Epithelial cell of prostate (primary cell): ENCODE results near the gene ZWILCH.
"Not testable (repeated sequence)": the region's sequence is repeated elsewhere in the genome, so short reads cannot be mapped to it uniquely, and the experiment has no call there.

Experiments
- DNase-seq: peaks from one replicate; pipeline ENCODE4 v3.0.0-alpha.2; 2011; ENCODE audit warnings: low read depth, low spot score
- H3K27ac ChIP-seq: fragments of 450-650 bp; 2 replicates; pipeline ENCODE4 v1.5.1; 2017; ENCODE audit warnings: mild to moderate bottlenecking

ZWILCH gene

GRCh38 chr15:66573348-66573718, 68.2 kb downstream of the ZWILCH start:
- DNase-seq = no peak
- H3K27ac ChIP-seq = no peak overlapping the region

- DNase-seq = no peak
- no peak overlapping the region for H3K27ac ChIP-seq
These were observed 68.8 kb downstream of the ZWILCH start for GRCh38 chr15:66573719-66574595.

GRCh38 chr15:66574596-66574950, 69.4 kb downstream of the ZWILCH start:
- H3K27ac ChIP-seq = no peak overlapping the region
- no peak for DNase-seq

GRCh38 chr15:66578286-66578875, 73.3 kb downstream of the ZWILCH start:
- DNase-seq = no peak
- H3K27ac ChIP-seq = no peak overlapping the region

GRCh38 chr15:66580643-66581042, 75.5 kb downstream of the ZWILCH start:
- no peak for DNase-seq
- no peak overlapping the region for H3K27ac ChIP-seq

- no peak overlapping the region for H3K27ac ChIP-seq
- no peak for DNase-seq
These were observed 76.9 kb downstream of the ZWILCH start for GRCh38 chr15:66581972-66582537.

GRCh38 chr15:66586155-66586976, 81.2 kb downstream of the ZWILCH start:
- no peak for DNase-seq
- H3K27ac ChIP-seq = no peak overlapping the region

- no peak for DNase-seq
- H3K27ac ChIP-seq = no peak overlapping the region
These were observed 81.9 kb downstream of the ZWILCH start for GRCh38 chr15:66587020-66587419.

GRCh38 chr15:66587749-66588148, 82.6 kb downstream of the ZWILCH start:
- no peak for DNase-seq
- no peak overlapping the region for H3K27ac ChIP-seq

- no peak overlapping the region for H3K27ac ChIP-seq
- no peak for DNase-seq
These were observed 83.4 kb downstream of the ZWILCH start for GRCh38 chr15:66588537-66588936.

GRCh38 chr15:66588971-66589370, 83.8 kb downstream of the ZWILCH start:
- no peak overlapping the region for H3K27ac ChIP-seq
- DNase-seq = no peak

- not testable (repeated sequence) for DNase-seq, H3K27ac ChIP-seq
These were observed 84.3 kb downstream of the ZWILCH start for GRCh38 chr15:66589429-66589828.

GRCh38 chr15:66590435-66590834, 85.3 kb downstream of the ZWILCH start:
- no peak for DNase-seq
- H3K27ac ChIP-seq = no peak overlapping the region

GRCh38 chr15:66591322-66591862, 86.3 kb downstream of the ZWILCH start:
- H3K27ac ChIP-seq = no peak overlapping the region

GRCh38 chr15:66592505-66593218, 87.5 kb downstream of the ZWILCH start:
- H3K27ac ChIP-seq = no peak overlapping the region
- DNase-seq = no peak

More at GRCh38 chr15:66591322-66591862, 86.3 kb downstream of the ZWILCH start:
- DNase-seq = no peak

- no peak overlapping the region for H3K27ac ChIP-seq
- DNase-seq = no peak
These were observed 88.2 kb downstream of the ZWILCH start for GRCh38 chr15:66593219-66593780.

GRCh38 chr15:66594344-66594743, 89.2 kb downstream of the ZWILCH start:
- H3K27ac ChIP-seq = no peak overlapping the region
- no peak for DNase-seq

GRCh38 chr15:66594836-66595235, 89.7 kb downstream of the ZWILCH start:
- H3K27ac ChIP-seq = no peak overlapping the region
- no peak for DNase-seq

GRCh38 chr15:66595332-66595731, 90.2 kb downstream of the ZWILCH start:
- DNase-seq = no peak
- no peak overlapping the region for H3K27ac ChIP-seq
